ENCODE results near the gene IFT80.

- TF ChIP-seq, protein P1, sequence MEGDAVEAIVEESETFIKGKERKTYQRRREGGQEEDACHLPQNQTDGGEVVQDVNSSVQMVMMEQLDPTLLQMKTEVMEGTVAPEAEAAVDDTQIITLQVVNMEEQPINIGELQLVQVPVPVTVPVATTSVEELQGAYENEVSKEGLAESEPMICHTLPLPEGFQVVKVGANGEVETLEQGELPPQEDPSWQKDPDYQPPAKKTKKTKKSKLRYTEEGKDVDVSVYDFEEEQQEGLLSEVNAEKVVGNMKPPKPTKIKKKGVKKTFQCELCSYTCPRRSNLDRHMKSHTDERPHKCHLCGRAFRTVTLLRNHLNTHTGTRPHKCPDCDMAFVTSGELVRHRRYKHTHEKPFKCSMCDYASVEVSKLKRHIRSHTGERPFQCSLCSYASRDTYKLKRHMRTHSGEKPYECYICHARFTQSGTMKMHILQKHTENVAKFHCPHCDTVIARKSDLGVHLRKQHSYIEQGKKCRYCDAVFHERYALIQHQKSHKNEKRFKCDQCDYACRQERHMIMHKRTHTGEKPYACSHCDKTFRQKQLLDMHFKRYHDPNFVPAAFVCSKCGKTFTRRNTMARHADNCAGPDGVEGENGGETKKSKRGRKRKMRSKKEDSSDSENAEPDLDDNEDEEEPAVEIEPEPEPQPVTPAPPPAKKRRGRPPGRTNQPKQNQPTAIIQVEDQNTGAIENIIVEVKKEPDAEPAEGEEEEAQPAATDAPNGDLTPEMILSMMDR (conservative IDR thresholded peaks at IDR 0.05; ENCODE audit: low read depth in 2 of 2) = no peak
- TF ChIP-seq, protein P2, sequence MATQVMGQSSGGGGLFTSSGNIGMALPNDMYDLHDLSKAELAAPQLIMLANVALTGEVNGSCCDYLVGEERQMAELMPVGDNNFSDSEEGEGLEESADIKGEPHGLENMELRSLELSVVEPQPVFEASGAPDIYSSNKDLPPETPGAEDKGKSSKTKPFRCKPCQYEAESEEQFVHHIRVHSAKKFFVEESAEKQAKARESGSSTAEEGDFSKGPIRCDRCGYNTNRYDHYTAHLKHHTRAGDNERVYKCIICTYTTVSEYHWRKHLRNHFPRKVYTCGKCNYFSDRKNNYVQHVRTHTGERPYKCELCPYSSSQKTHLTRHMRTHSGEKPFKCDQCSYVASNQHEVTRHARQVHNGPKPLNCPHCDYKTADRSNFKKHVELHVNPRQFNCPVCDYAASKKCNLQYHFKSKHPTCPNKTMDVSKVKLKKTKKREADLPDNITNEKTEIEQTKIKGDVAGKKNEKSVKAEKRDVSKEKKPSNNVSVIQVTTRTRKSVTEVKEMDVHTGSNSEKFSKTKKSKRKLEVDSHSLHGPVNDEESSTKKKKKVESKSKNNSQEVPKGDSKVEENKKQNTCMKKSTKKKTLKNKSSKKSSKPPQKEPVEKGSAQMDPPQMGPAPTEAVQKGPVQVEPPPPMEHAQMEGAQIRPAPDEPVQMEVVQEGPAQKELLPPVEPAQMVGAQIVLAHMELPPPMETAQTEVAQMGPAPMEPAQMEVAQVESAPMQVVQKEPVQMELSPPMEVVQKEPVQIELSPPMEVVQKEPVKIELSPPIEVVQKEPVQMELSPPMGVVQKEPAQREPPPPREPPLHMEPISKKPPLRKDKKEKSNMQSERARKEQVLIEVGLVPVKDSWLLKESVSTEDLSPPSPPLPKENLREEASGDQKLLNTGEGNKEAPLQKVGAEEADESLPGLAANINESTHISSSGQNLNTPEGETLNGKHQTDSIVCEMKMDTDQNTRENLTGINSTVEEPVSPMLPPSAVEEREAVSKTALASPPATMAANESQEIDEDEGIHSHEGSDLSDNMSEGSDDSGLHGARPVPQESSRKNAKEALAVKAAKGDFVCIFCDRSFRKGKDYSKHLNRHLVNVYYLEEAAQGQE (IDR thresholded peaks at IDR 0.05; ENCODE audit: unreplicated experiment) = no peak
- TF ChIP-seq JUNB (IDR thresholded peaks at IDR 0.05; ENCODE audit: unreplicated experiment) = no peak
- TF ChIP-seq EZH2 (IDR thresholded peaks at IDR 0.05; ENCODE audit: low read depth, unreplicated experiment) = no peak
- TF ChIP-seq EZH2phosphoT487 (IDR thresholded peaks at IDR 0.05; ENCODE audit: unreplicated experiment) = no peak
- no peak for TF ChIP-seq POLR2AphosphoS5 (IDR thresholded peaks at IDR 0.05; ENCODE audit: low read depth)
- no peak for TF ChIP-seq ZNF331 (CRISPR knock-in tag; IDR thresholded peaks at IDR 0.05; ENCODE audit: low read depth)
- TF ChIP-seq STAT1 (IDR thresholded peaks at IDR 0.05; ENCODE audit: unreplicated experiment) = no peak
- no peak for TF ChIP-seq ZNF462 (CRISPR knock-in tag; IDR thresholded peaks at IDR 0.05)
- no peak for TF ChIP-seq CREB1 (CRISPR knock-in tag; IDR thresholded peaks at IDR 0.05; ENCODE audit: low read depth)
- no peak for TF ChIP-seq ZNF114 (CRISPR knock-in tag; IDR thresholded peaks at IDR 0.05)
- TF ChIP-seq, protein P3, sequence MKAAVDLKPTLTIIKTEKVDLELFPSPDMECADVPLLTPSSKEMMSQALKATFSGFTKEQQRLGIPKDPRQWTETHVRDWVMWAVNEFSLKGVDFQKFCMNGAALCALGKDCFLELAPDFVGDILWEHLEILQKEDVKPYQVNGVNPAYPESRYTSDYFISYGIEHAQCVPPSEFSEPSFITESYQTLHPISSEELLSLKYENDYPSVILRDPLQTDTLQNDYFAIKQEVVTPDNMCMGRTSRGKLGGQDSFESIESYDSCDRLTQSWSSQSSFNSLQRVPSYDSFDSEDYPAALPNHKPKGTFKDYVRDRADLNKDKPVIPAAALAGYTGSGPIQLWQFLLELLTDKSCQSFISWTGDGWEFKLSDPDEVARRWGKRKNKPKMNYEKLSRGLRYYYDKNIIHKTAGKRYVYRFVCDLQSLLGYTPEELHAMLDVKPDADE (IDR thresholded peaks at IDR 0.05) = no peak
- no peak for TF ChIP-seq NANOG (IDR thresholded peaks at IDR 0.05; ENCODE audit: borderline replicate concordance)
Observed at GRCh38 chr3:160365869-160366522, 33.0 kb downstream of the IFT80 start.

Measured in GM23338 (cell line).